SK-N-SH (cell line): ENCODE measurements around the gene FAM171A2. TPM values are rescaled to one million over a fixed set of nuclear protein-coding genes. Genes with fewer than 3 reads are reported as not detected.

Experiments used
- CTCF ChIA-PET: fragments of 300-600, 350-600 bp; formaldehyde crosslinking; extraction: SDS; loops from one replicate; lab custom pipeline; 2021; lab: Yijun Ruan, JAX
- POLR2A ChIA-PET: fragments of 350-600 bp; sonication (Branson Sonifier 250); formaldehyde crosslinking; extraction: SDS; loops from one replicate; lab custom pipeline; 2020; ENCODE audit warnings: antibody characterized with exemption, inconsistent platforms; lab: Yijun Ruan, JAX
- DNase-seq: peaks from one replicate; pipeline ENCODE4 v3.0.0; 2012
- H2AFZ ChIP-seq: fragments of 200-600 bp; sonication (generic); 2 replicates; pipeline ENCODE4 v1.8.1; 2016; ENCODE audit warnings: antibody characterized with exemption, mild to moderate bottlenecking, low read depth
- H3F3A ChIP-seq: fragments of 200-600 bp; sonication (generic); replicated peaks from 2 replicates; pipeline ENCODE3; 2016; ENCODE audit warnings: antibody characterized with exemption, mild to moderate bottlenecking; ENCODE audit not compliant: insufficient read depth
- H3K27ac ChIP-seq, 2 experiments: fragments of 200-500 bp in 1 of 2; fragments of 200-600 bp in 1 of 2; sonication (Bioruptor generic) in 1 of 2; sonication (generic), shearing (Covaris generic) in 1 of 2; 2 replicates each; pipeline versions ENCODE4 v1.5.1 to v1.6.1; 2014 to 2016; ENCODE audit warnings: low read depth in 2 of 2, inconsistent platforms in 1 of 2, low read length in 1 of 2, mild to moderate bottlenecking in 1 of 2, mixed read lengths in 1 of 2
- H3K27me3 ChIP-seq: fragments of 200-600 bp; sonication (generic), shearing (Covaris generic); 2 replicates; pipeline ENCODE4 v1.6.1; 2016; ENCODE audit warnings: mixed run types; ENCODE audit not compliant: insufficient read depth
- H3K36me3 ChIP-seq, 2 experiments: fragments of 200-500 bp in 1 of 2; fragments of 200-600 bp in 1 of 2; sonication (Bioruptor generic) in 1 of 2; sonication (generic) in 1 of 2; replicated peaks in 1 of 2; 2 replicates each; pipeline versions ENCODE3 to v1.5.1; 2014 to 2016; ENCODE audit warnings: low read length in 1 of 2, mild to moderate bottlenecking in 1 of 2; ENCODE audit not compliant: insufficient read depth in 2 of 2, control insufficient read depth in 1 of 2
- H3K4me1 ChIP-seq, 2 experiments: fragments of 200-500 bp in 1 of 2; fragments of 200-600 bp in 1 of 2; sonication (Bioruptor generic) in 1 of 2; sonication (generic), shearing (Covaris generic) in 1 of 2; 2 replicates each; pipeline versions ENCODE4 v1.5.1 to v1.6.1; 2014 to 2016; ENCODE audit warnings: low read depth in 1 of 2, low read length in 1 of 2, mixed run types in 1 of 2; ENCODE audit not compliant: insufficient read depth in 2 of 2, control insufficient read depth in 1 of 2
- H3K4me2 ChIP-seq: fragments of 200-600 bp; sonication (generic), shearing (Covaris generic); 2 replicates; pipeline ENCODE4 v1.6.1; 2017; ENCODE audit warnings: mixed run types
- H3K4me3 ChIP-seq, 2 experiments: fragments of 200-500 bp in 1 of 2; fragments of 200-600 bp in 1 of 2; sonication (Bioruptor generic) in 1 of 2; sonication (generic), shearing (Covaris generic) in 1 of 2; 2 replicates each; pipeline versions ENCODE4 v1.5.1 to v1.8.1; 2014 to 2016; ENCODE audit warnings: low read depth in 2 of 2, inconsistent platforms in 1 of 2, low read length in 1 of 2, mild to moderate bottlenecking in 1 of 2, mixed read lengths in 1 of 2, moderate library complexity in 1 of 2
- H3K79me2 ChIP-seq: fragments of 200-600 bp; sonication (generic); 2 replicates; pipeline ENCODE4 v1.8.1; 2017; ENCODE audit warnings: mild to moderate bottlenecking; ENCODE audit not compliant: insufficient read depth
- H3K9ac ChIP-seq: fragments of 200-600 bp; sonication (generic); 2 replicates; pipeline ENCODE4 v1.6.1; 2017; ENCODE audit warnings: mixed run types
- H3K9me2 ChIP-seq: fragments of 200-600 bp; sonication (generic); 2 replicates; pipeline ENCODE4 v1.6.1; 2017; ENCODE audit warnings: mixed run types
- H3K9me3 ChIP-seq: fragments of 200-600 bp; sonication (generic); 2 replicates; pipeline ENCODE4 v1.6.1; 2017; ENCODE audit warnings: mixed run types, mild to moderate bottlenecking, moderate library complexity
- H4K20me1 ChIP-seq: fragments of 200-600 bp; sonication (generic); 2 replicates; pipeline ENCODE4 v1.6.1; 2017; ENCODE audit warnings: mild to moderate bottlenecking, mixed run types; ENCODE audit not compliant: insufficient read depth
- CHD2 ChIP-seq: fragments of 150-350 bp; IDR thresholded peaks from 2 replicates; pipeline ENCODE4 v1.6.1; 2018; ENCODE audit warnings: low read length; ENCODE audit not compliant: partially characterized antibody
- ELF1 ChIP-seq: IDR thresholded peaks from 2 replicates; pipeline ENCODE4 v1.4.0; 2012
- EP300 ChIP-seq, 2 experiments: IDR thresholded peaks; 2 replicates each; pipeline versions ENCODE4 v1.4.0 to v1.6.1; 2012; ENCODE audit warnings: borderline replicate concordance in 1 of 2, low read depth in 1 of 2, low read length in 1 of 2
- FOXJ3 ChIP-seq: sonication (generic); formaldehyde crosslinking; IDR thresholded peaks from 2 replicates; pipeline ENCODE4 v1.5.1; 2020; ENCODE audit warnings: mild to moderate bottlenecking, missing genetic modification reagents
- FOXM1 ChIP-seq: IDR thresholded peaks from 2 replicates; pipeline ENCODE4 v1.4.0; 2012; ENCODE audit warnings: low read depth, mild to moderate bottlenecking
- JUND ChIP-seq: IDR thresholded peaks from 2 replicates; pipeline ENCODE4 v1.4.0; 2012
- MAX ChIP-seq: IDR thresholded peaks from 2 replicates; pipeline ENCODE4 v1.4.0; 2012; ENCODE audit warnings: low read depth
- MXI1 ChIP-seq: IDR thresholded peaks from 2 replicates; pipeline ENCODE4 v1.6.1; 2012; ENCODE audit warnings: mild to moderate bottlenecking, low read depth, low read length, improper control_type of control experiment
- PBX3 ChIP-seq: IDR thresholded peaks from 2 replicates; pipeline ENCODE4; 2012
- POLR2AphosphoS5 ChIP-seq: IDR thresholded peaks from 2 replicates; pipeline ENCODE4 v1.6.1; 2012; ENCODE audit warnings: low read depth, low read length
- SIN3A ChIP-seq: IDR thresholded peaks from 2 replicates; pipeline ENCODE4 v1.6.1; 2012; ENCODE audit warnings: low read depth, mild to moderate bottlenecking, low read length, moderate library complexity, borderline replicate concordance
- TCF12 ChIP-seq: IDR thresholded peaks from 2 replicates; pipeline ENCODE4 v1.4.0; 2012
- USF1 ChIP-seq: IDR thresholded peaks from 2 replicates; pipeline ENCODE4 v1.4.0; 2012; ENCODE audit warnings: low read depth, borderline replicate concordance
- USF2 ChIP-seq: fragments of 150-350 bp; IDR thresholded peaks from 2 replicates; pipeline ENCODE4 v1.6.1; 2017; ENCODE audit warnings: antibody characterized with exemption, low read length, low read depth, borderline replicate concordance
- WGBS: methylation state at CpG from one replicate; pipeline ENCODE4 v1.1.6; 2017; ENCODE audit warnings: low lambda C conversion rate; 5-methylcytosine and 5-hydroxymethylcytosine counted together
- polyA plus RNA-seq, 3 experiments: library from polyadenylated mRNA; depleted of rRNA; stranded (reverse); fragments of >200 nt; gene quantifications; 2 replicates each; pipeline ENCODE4 v1.2.3, GENCODE V29; 2012

Gene FAM171A2
- polyA plus RNA-seq, 1 of the 3 experiments (the other 2 are of a cell fraction): 4.9 TPM

GRCh38 chr17:44327715-44328449 is 35.8 kb downstream of the FAM171A2 start:
- Histone ChIP-seq H3K36me3 (no peaks in the 10 kb centered on the region), H3K4me2 (no peak overlapping the region), H3K9me2 (no peaks in the 10 kb centered on the region), H3K27me3 (no peaks in the 10 kb centered on the region), H3K9ac (no peak overlapping the region), H3F3A (peaks cover 9% of the 10 kb centered on the region), H3K9me3 (no peaks in the 10 kb centered on the region)
- no peak for DNase-seq
- POLR2A ChIA-PET: interaction anchor here (1.8 kb wide), 1 partner anchor 108 kb away, joined by 6 read pairs; the partner anchor contains the start of gene UBTF
- CTCF ChIA-PET: interaction anchor here (1.0 to 1.4 kb wide), 6 partner anchors 18 to 118 kb away, joined by 3 to 6 read pairs (median 5); partner anchors contain the start of genes FAM171A2 and GRN
- TF ChIP-seq USF2: no peak
- no peak for TF ChIP-seq MAX
- TF ChIP-seq, all 33 proteins: peak for 0
- 84% methylated on average over 7 of the region's 7 CpGs for WGBS
- Histone ChIP-seq H4K20me1 (no peaks in the 10 kb centered on the region), H3K4me1 (peaks cover 0 to 15% of the 10 kb centered on the region in 2 experiments; a peak in 1 of 4 replicates), H2AFZ (no peak overlapping the region), H3K27ac (no peak overlapping the region), H3K4me3 (no peak overlapping the region), H3K79me2 (peaks cover 12% of the 10 kb centered on the region)

- no peak overlapping the region for H3K4me3 ChIP-seq
- H3K9me3 ChIP-seq: no peaks in the 10 kb centered on the region
- WGBS: 39% methylated on average over 30 of the region's 31 CpGs
- TF ChIP-seq FOXJ3 (no peak), TCF12 (peak; percentile 4; the same call in 1 of the 2 replicates), ELF1 (peak; percentile 47), SIN3A (peak; percentile 89; the same call in 1 of the 2 replicates), POLR2AphosphoS5 (0 out of 2 replicates have a peak, but pooled peaks have one; percentile 15), MXI1 (peak; percentile 98), JUND (no peak), CHD2 (peak; percentile 77), EP300 (IDR thresholded peaks at IDR 0.05; ENCODE audit: borderline replicate concordance in 1 of 2, low read depth in 1 of 2, low read length in 1 of 2) (peak in 1 of 2 experiments; percentile 19; a peak in 1 of 4 replicates), MAX (peak; percentile 99), USF2 (peak; percentile 40; the same call in 1 of the 2 replicates), USF1 (peak; percentile 89), PBX3 (peak; percentile 45), FOXM1 (no peak)
- no peaks in the 10 kb centered on the region for H3K9me2 ChIP-seq
- H3K36me3 ChIP-seq: peaks cover 4 to 5% of the 10 kb centered on the region in 2 experiments
- CTCF ChIA-PET: interaction anchor here (0.8 to 1.2 kb wide), 4 partner anchors 23 to 131 kb away, joined by 3 read pairs; no protein-coding TSS in a partner anchor
- H4K20me1 ChIP-seq: no peaks in the 10 kb centered on the region
- no peaks in the 10 kb centered on the region for H3K27me3 ChIP-seq
- H2AFZ ChIP-seq: no peak overlapping the region
- H3F3A ChIP-seq: peaks cover 9% of the 10 kb centered on the region
- POLR2A ChIA-PET: interaction anchor here (0.7 to 1.8 kb wide), 5 partner anchors 9 to 107 kb away, joined by 3 to 6 read pairs (median 3); partner anchors contain the start of genes RUNDC3A and UBTF
- no peak overlapping the region; a peak in 1 of 4 replicates for H3K27ac ChIP-seq
- H3K79me2 ChIP-seq: peaks cover 12% of the 10 kb centered on the region
- peaks cover 0 to 15% of the 10 kb centered on the region in 2 experiments; a peak in 1 of 4 replicates for H3K4me1 ChIP-seq
- H3K9ac ChIP-seq: no peak overlapping the region
- no peak overlapping the region; the same call in 1 of the 2 replicates for H3K4me2 ChIP-seq
- peak; percentile 94 for DNase-seq
Measured at GRCh38 chr17:44326861-44327444, 36.7 kb downstream of the FAM171A2 start.
